IPS DF 19.7 (cell line): ENCODE measurements around the gene MIX23.

Experiments
- DNase-seq: peaks from one replicate; pipeline ENCODE4 v3.0.0-alpha.2; 2013; ENCODE audit warnings: low read depth, low spot score

The MIX23 gene

DNA sequence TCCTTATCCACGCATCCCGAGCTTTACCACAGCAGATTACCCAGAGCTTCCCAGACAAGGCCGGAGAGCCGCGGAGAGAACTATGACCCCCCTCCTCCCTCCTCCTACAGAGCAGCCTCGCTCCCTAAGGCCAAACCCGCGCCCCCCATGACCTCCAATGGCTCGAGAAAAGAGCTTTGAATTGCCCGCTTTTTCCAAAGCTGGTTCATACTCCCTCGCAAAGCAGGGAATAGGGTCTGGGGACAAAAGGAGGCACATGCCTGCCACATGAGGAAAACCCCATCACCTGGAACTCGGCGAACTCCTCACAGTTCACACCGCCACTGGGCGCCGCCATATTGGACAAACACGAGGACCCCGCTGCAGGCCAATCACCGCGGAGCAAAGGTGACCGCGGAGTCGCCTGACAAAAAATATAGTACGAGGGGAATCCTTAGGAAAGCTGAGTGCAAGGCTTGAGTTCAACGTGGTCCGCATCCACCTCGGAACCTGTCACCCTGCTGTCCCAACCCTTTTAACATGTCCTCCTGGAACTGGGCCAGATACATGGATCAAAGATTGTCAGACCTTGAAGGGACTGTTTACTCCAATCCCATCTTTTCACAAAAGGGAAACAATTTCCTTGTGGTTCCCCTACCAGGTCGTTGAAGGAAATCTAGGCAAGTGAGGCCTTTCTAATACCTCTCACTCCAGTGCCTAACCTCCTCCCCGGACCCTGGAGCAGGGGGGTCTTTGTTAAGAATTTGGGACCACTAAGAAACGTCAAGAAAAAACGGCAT, at the start of gene MIX23:
MIX23 (minus strand) TSS at position 344 of the 779 bp plus-strand sequence; CDS start at position 337, 7 bp downstream.
- peak; percentile 67 for DNase-seq

- DNase-seq: no peak
Measured at GRCh38 chr3:122430371-122430770, 47.3 kb upstream of the MIX23 start.

- DNase-seq: no peak
Measured at GRCh38 chr3:122427857-122428471, 44.9 kb upstream of the MIX23 start.

DNA sequence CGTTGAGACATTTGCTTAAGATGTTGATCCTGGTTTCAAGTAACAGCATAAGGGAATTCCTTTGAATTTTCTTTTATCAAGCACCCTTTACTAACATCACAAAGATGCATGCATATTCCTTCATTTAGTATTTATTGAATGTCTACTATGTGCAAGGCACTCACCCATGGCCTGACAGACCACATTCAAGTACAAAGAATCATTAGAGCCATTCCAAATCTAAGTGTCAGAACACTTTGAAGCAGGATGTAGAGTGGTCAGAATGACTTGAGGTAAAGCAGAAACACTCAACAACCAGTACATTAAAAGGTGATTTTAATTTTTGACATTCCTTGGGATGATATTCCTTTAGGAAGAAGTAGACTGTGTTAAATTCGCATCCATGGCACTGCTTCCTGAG, 38.8 kb upstream of the MIX23 start:
- no peak for DNase-seq

DNA sequence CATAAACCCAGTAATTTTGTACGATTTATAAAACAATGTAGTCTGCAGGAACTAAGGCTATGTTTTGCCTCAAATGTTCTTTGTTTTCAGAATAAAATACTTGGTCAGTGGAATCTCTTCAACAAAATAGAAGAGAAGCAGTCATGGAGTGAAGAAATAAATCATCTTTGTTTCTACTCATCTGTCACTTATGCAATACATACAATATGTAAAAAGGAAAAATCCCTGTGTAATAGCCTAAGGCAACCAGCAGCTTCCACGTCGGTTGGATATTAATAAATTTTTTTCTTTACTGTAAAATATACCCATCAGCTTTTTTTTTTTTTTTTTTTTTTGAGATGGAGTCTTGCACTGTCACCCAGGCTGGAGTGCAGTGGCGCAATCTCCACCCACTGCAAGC, 38.1 kb upstream of the MIX23 start:
- no peak for DNase-seq

DNA sequence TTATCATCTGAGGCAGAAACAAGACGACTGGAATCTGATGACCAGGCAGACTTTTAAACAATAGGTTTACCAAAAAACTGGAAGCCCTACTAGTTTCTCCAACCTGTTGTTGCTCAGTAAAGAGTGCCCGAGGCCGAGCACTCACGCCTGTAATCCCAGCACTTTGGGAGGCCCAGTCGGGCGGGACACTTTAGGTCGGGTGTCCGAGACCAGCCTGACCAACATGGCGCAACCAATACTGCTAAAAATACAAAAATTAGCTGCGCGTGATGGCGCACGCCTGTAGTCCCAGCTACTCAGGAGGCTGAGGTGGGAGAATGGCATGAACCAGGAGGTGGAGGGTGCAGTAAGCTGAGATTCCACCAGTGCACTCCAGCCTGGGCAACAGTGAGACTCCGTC, 33.9 kb upstream of the MIX23 start:
- no peak for DNase-seq

GRCh38 chr3:122415762-122416654, 33.0 kb upstream of the MIX23 start, which contains the start of gene WDR5B:
Gene WDR5B, minus strand, starts transcription at chr3:122416062. Its CDS starts 534 bp downstream, at chr3:122415528.
- peak; percentile 93 for DNase-seq

- DNase-seq: peak; percentile 25
Measured at GRCh38 chr3:122415104-122415744, 32.2 kb upstream of the MIX23 start.

GRCh38 chr3:122414391-122414790, 31.4 kb upstream of the MIX23 start:
- DNase-seq: no peak

DNA sequence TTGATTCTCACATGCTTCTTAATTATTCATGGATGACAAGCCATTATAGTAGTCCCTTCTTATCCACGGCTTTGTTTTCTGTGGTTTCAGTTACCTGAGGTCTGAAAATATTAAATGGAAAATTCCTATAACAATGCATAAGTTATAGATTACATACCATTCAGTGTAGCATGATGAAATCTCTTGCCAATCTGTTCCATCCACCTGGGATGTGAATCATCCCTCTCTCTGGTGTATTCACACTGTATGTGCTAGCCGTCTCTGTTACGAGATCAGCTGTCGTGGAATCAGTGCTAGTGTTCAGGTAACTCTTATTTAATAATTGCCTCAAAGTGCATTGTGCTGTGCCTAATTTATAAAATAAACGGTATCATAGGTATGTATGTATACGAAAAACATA, 27.6 kb upstream of the MIX23 start:
- DNase-seq: no peak

DNA sequence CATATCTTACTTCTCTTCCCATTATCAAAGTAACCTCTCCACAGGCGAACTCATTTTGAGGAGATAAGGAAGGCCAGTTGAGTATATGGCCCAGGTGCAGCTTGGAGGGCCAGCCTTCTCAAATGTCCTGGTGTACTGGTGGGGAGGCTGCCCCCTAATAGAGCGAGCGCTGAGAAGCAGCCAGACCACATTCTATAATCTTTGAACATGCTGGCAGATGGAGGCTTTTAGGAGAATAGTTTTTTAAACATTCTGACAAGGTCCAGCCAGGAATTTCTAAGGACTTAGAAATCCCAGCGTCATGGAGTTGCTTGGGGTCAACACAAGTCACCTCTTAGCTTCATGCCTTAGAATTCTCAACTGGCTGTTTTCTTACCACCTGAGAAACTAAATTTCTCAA, 27.1 kb upstream of the MIX23 start:
- DNase-seq: no peak

DNA sequence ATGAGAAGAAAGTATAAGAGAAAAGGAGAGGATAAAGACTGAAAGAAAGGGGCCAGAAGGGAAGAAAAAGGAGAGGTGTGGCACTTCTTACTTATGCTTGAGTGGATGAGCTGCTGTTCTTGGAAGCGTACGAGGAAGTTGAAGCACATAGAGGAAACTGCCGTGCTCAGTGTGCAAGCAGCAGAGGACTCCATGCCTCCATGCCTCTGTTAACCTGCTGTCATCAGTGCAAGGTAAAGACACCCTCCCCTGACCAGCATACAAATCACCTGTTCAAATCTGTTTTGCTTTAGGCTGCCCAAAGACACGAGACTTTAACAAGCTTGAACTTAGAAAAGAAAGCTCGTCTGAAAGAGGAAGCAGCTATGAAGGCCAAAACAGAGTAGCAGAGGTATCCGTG, 26.4 kb upstream of the MIX23 start:
- DNase-seq: no peak

- no peak for DNase-seq
Measured at GRCh38 chr3:122407946-122408345, 24.9 kb upstream of the MIX23 start.

GRCh38 chr3:122406198-122406597, 23.2 kb upstream of the MIX23 start:
- DNase-seq: no peak

GRCh38 chr3:122405015-122405414, 22.0 kb upstream of the MIX23 start:
- DNase-seq: no peak

GRCh38 chr3:122403489-122403888, 20.5 kb upstream of the MIX23 start:
- no peak for DNase-seq

DNA sequence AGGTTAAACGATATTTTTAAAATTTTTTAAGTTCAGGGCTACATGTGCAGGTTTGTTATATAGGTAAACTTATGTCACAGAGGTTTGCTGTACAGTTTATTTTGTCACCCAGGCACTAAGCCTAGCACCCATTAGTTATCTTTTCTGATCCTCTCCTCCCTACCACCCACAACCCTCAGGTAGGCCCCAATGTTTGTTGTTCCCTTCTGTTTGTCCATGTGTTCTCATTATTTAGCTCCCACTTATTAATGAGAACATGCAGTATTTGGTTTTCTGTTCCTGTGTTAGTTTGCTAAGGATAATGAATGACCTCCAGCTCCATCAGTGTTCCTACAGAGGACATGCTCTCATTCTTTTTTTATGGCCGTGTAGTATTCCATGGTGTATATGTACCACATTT, 15.9 kb upstream of the MIX23 start:
- DNase-seq: no peak

- DNase-seq: no peak
Measured at GRCh38 chr3:122397201-122397600, 14.2 kb upstream of the MIX23 start.

DNA sequence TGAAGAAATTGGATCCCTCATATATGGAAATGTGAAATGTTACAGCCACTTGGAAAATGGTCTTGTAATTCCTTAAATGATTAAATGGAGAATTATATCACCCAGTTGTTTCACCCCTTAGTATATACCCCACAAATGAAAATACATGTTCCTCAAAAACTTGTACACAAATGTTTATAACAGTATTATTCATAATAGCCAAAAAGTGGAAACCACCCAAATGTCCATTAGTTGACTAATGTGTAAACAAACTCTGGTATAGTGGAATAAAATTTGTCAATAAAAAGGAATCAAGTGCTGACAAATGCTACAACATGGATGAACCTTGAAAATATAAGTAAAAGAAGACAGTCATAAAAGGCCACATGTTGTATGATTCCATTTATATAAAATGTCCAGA, 13.5 kb upstream of the MIX23 start:
- no peak for DNase-seq

- no peak for DNase-seq
Measured at GRCh38 chr3:122395582-122395981, 12.6 kb upstream of the MIX23 start.

- no peak for DNase-seq
Measured at GRCh38 chr3:122394173-122394572, 11.1 kb upstream of the MIX23 start.
